Astrocyte (in vitro differentiated cells and primary cell): Measurements from ENCODE around the gene AAMDC.

Experiments
- EZH2 ChIP-seq: IDR thresholded peaks from 2 replicates; pipeline ENCODE4 v1.6.1; 2012; ENCODE audit warnings: mild to moderate bottlenecking, low read length, inconsistent platforms; ENCODE audit not compliant: insufficient read depth
- TF ChIP-seq, protein P1 (sequence below): IDR thresholded peaks from 2 replicates; pipeline ENCODE4 v1.5.1; 2011; ENCODE audit warnings: low read depth, mild to moderate bottlenecking, inconsistent platforms, low read length, moderate library complexity; ENCODE audit not compliant: insufficient read depth

- TF ChIP-seq, protein P1, sequence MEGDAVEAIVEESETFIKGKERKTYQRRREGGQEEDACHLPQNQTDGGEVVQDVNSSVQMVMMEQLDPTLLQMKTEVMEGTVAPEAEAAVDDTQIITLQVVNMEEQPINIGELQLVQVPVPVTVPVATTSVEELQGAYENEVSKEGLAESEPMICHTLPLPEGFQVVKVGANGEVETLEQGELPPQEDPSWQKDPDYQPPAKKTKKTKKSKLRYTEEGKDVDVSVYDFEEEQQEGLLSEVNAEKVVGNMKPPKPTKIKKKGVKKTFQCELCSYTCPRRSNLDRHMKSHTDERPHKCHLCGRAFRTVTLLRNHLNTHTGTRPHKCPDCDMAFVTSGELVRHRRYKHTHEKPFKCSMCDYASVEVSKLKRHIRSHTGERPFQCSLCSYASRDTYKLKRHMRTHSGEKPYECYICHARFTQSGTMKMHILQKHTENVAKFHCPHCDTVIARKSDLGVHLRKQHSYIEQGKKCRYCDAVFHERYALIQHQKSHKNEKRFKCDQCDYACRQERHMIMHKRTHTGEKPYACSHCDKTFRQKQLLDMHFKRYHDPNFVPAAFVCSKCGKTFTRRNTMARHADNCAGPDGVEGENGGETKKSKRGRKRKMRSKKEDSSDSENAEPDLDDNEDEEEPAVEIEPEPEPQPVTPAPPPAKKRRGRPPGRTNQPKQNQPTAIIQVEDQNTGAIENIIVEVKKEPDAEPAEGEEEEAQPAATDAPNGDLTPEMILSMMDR, result no peak
- TF ChIP-seq EZH2, result no peak
These were observed 42.4 kb upstream of the AAMDC start for GRCh38 chr11:77778549-77778948.
